Fibroblast of mammary gland (primary cell): ENCODE results near the gene CDK19.

Source experiments
- DNase-seq: peaks from one replicate; pipeline ENCODE4 v3.0.0-alpha.2; 2010; ENCODE audit warnings: low read depth
- H3K4me3 ChIP-seq: 2 replicates; pipeline ENCODE4 v1.5.1; 2011; ENCODE audit warnings: low read depth, mild to moderate bottlenecking, low read length, moderate library complexity; ENCODE audit not compliant: control insufficient read depth
- TF ChIP-seq, protein P1 (sequence below): conservative IDR thresholded peaks from 2 replicates; pipeline ENCODE4 v1.5.1; 2011; ENCODE audit warnings: low read depth, low read length, inconsistent platforms; ENCODE audit not compliant: control insufficient read depth, insufficient read depth

CDK19 gene

GRCh38 chr6:110705543-110705942 lies 109.7 kb downstream of the CDK19 start:
- no peak overlapping the region for H3K4me3 ChIP-seq
- DNase-seq: no peak
- TF ChIP-seq, protein P1, sequence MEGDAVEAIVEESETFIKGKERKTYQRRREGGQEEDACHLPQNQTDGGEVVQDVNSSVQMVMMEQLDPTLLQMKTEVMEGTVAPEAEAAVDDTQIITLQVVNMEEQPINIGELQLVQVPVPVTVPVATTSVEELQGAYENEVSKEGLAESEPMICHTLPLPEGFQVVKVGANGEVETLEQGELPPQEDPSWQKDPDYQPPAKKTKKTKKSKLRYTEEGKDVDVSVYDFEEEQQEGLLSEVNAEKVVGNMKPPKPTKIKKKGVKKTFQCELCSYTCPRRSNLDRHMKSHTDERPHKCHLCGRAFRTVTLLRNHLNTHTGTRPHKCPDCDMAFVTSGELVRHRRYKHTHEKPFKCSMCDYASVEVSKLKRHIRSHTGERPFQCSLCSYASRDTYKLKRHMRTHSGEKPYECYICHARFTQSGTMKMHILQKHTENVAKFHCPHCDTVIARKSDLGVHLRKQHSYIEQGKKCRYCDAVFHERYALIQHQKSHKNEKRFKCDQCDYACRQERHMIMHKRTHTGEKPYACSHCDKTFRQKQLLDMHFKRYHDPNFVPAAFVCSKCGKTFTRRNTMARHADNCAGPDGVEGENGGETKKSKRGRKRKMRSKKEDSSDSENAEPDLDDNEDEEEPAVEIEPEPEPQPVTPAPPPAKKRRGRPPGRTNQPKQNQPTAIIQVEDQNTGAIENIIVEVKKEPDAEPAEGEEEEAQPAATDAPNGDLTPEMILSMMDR: no peak

GRCh38 chr6:110703906-110704594 lies 111.2 kb downstream of the CDK19 start:
- TF ChIP-seq, protein P1: no peak
- H3K4me3 ChIP-seq: no peak overlapping the region
- peak; percentile 83 for DNase-seq

GRCh38 chr6:110703010-110703905 lies 112.0 kb downstream of the CDK19 start:
- DNase-seq: peak; percentile 81
- H3K4me3 ChIP-seq: no peak overlapping the region
- TF ChIP-seq, protein P1: no peak

DNA sequence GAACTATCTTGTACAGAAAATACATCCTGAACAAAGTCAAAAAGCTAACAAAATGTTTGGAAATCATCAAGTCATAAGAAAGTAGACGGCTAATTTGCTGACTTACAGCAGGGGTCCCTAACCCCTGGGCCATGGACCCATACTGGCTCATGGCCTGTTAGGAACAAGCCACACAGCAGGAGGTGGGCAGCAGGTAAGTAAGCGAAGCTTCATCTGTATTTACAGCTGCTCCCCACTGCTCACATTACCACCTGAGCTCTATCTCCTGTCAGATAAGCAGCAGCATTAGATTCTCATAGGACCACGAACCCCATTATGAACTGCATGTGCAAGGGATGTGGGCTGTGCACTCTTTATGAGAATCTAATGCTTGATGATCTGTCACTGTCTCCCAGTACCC lies 115.5 kb downstream of the CDK19 start:
- TF ChIP-seq, protein P1: no peak

DNA sequence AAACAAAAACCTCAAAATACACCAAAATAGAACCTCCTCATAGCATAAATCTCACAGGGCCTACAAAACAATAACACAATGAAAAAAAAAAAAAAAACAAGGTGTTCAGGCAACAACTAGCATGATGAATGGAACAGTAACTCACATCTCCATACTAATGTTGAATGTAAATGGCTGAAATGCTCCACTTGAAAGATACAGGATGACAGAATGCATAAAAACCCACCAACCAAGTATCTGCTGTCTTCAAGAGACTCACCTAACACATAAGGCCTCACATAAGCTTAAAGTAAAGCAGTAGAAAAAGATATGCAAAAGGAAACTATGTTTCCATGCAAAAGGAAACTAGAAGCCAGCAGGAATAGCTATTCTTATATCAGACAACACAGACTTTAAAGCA lies 121.3 kb downstream of the CDK19 start:
- no peak for DNase-seq
- TF ChIP-seq, protein P1: no peak
- H3K4me3 ChIP-seq: no peak overlapping the region

More for the DNA sequence above, 115.5 kb downstream of the CDK19 start:
- no peak overlapping the region for H3K4me3 ChIP-seq
- no peak for DNase-seq

DNA sequence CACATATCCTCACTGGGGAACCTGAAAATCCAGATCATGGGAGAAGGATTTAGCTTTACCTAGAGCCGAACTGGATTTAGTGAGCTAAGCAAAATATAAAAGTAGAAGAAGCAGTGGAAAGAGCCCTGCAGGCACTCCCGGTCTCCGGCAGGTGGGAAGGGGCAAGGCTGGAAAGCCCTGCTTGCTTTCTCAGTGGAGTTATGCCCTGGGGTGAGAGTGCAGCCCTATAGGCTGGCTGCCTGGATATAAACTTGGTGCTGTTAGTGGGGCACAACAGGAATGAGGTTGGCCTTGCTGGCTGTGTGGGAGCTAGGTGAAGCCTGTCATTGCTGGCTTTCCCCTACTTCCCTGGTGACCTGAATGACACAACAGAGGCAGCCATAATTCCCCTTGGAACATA lies 122.0 kb downstream of the CDK19 start:
- DNase-seq: no peak
- H3K4me3 ChIP-seq: no peak overlapping the region
- TF ChIP-seq, protein P1: no peak
